Mesenchymal stem cell (in vitro differentiated cells and primary cell): ENCODE measurements around the gene ITGAV.

ENCODE experiments used
- DNase-seq: peaks from one replicate; pipeline ENCODE4 v3.0.0-alpha.2; 2013
- H2AFZ ChIP-seq: one replicate; pipeline ENCODE4 v1.6.1; 2013; ENCODE audit warnings: low read depth, mild to moderate bottlenecking, control low read depth, inconsistent platforms, low read length, moderate library complexity
- H2AK5ac ChIP-seq: 2 replicates; pipeline ENCODE4 v1.6.1; 2013; ENCODE audit warnings: low read length, moderate library complexity, mild to moderate bottlenecking, inconsistent platforms; ENCODE audit not compliant: severe bottlenecking
- H2BK120ac ChIP-seq: one replicate; pipeline ENCODE4 v1.6.1; 2013; ENCODE audit warnings: low read depth, mild to moderate bottlenecking, inconsistent platforms, low read length, moderate library complexity
- H2BK12ac ChIP-seq, 2 experiments: one replicate each; pipeline ENCODE4 v1.6.1; 2013; ENCODE audit warnings: inconsistent platforms in 2 of 2, low read length in 2 of 2, mild to moderate bottlenecking in 2 of 2, moderate library complexity in 2 of 2, control low read depth in 1 of 2
- H2BK15ac ChIP-seq: one replicate; pipeline ENCODE4 v1.6.1; 2013; ENCODE audit warnings: mild to moderate bottlenecking, low read depth, inconsistent platforms; ENCODE audit not compliant: poor library complexity, severe bottlenecking
- H2BK5ac ChIP-seq: 2 replicates; pipeline ENCODE4 v1.6.1; 2013; ENCODE audit warnings: low read depth, mild to moderate bottlenecking, low read length, control low read depth, inconsistent platforms; ENCODE audit not compliant: poor library complexity, severe bottlenecking
- H3K14ac ChIP-seq, 2 experiments: one replicate each; pipeline ENCODE4 v1.6.1; 2013; ENCODE audit warnings: inconsistent platforms in 2 of 2, low read length in 2 of 2, control low read depth in 1 of 2, mild to moderate bottlenecking in 1 of 2, moderate library complexity in 1 of 2
- H3K18ac ChIP-seq, 2 experiments: one replicate each; pipeline ENCODE4 v1.6.1; 2013; ENCODE audit warnings: inconsistent platforms in 2 of 2, low read length in 2 of 2, control low read depth in 1 of 2, low read depth in 1 of 2, mild to moderate bottlenecking in 1 of 2
- H3K23ac ChIP-seq, 2 experiments: one replicate each; pipeline ENCODE4 v1.6.1; 2013; ENCODE audit warnings: inconsistent platforms in 2 of 2, low read length in 2 of 2, mild to moderate bottlenecking in 2 of 2, moderate library complexity in 2 of 2, control low read depth in 1 of 2
- H3K27ac ChIP-seq: 2 replicates; pipeline ENCODE4 v1.5.1; 2013; ENCODE audit warnings: mild to moderate bottlenecking, moderate library complexity, low read length, control low read depth, inconsistent platforms; ENCODE audit not compliant: poor library complexity, severe bottlenecking
- H3K27me3 ChIP-seq, 2 experiments: 2 replicates each; pipeline versions ENCODE4 v1.6.1 to v1.7.0; 2013; ENCODE audit warnings: low read length in 2 of 2, mild to moderate bottlenecking in 2 of 2, moderate library complexity in 2 of 2, control low read depth in 1 of 2, inconsistent platforms in 1 of 2; ENCODE audit not compliant: control insufficient read depth in 1 of 2, insufficient read depth in 1 of 2
- H3K36me3 ChIP-seq, 2 experiments: 2 replicates each; pipeline versions ENCODE4 v1.6.1 to v1.7.0; 2013; ENCODE audit warnings: low read length in 2 of 2, control low read depth in 1 of 2, inconsistent platforms in 1 of 2, low read depth in 1 of 2, mild to moderate bottlenecking in 1 of 2; ENCODE audit not compliant: insufficient read depth in 2 of 2, control insufficient read depth in 1 of 2
- H3K4ac ChIP-seq, 2 experiments: one replicate each; pipeline ENCODE4 v1.6.1; 2013; ENCODE audit warnings: inconsistent platforms in 2 of 2, low read length in 2 of 2, mild to moderate bottlenecking in 2 of 2, moderate library complexity in 2 of 2, control low read depth in 1 of 2, low read depth in 1 of 2
- H3K4me1 ChIP-seq: 2 replicates; pipeline ENCODE4 v1.6.1; 2013; ENCODE audit warnings: low read depth, low read length, control low read depth; ENCODE audit not compliant: control insufficient read depth, insufficient read depth
- H3K4me2 ChIP-seq: 2 replicates; pipeline ENCODE4 v1.6.1; 2013; ENCODE audit warnings: low read length, mild to moderate bottlenecking, inconsistent platforms; ENCODE audit not compliant: poor library complexity, severe bottlenecking
- H3K4me3 ChIP-seq, 2 experiments: 2 replicates each; pipeline versions ENCODE4 v1.5.1 to v1.7.0; 2013; ENCODE audit warnings: low read length in 2 of 2, mild to moderate bottlenecking in 2 of 2, control low read depth in 1 of 2, low read depth in 1 of 2; ENCODE audit not compliant: insufficient read depth in 1 of 2
- H3K79me1 ChIP-seq: replicated peaks from 2 replicates; pipeline ENCODE4 v1.6.1; 2013; ENCODE audit warnings: mild to moderate bottlenecking, control low read depth, low read length, inconsistent platforms; ENCODE audit not compliant: poor library complexity, severe bottlenecking
- H3K9ac ChIP-seq: 2 replicates; pipeline ENCODE4 v1.7.0; 2013; ENCODE audit warnings: mild to moderate bottlenecking, low read length, moderate library complexity
- H3K9me3 ChIP-seq: 2 replicates; pipeline ENCODE4 v1.7.0; 2013; ENCODE audit warnings: mild to moderate bottlenecking, low read length; ENCODE audit not compliant: control insufficient read depth
- H4K8ac ChIP-seq: one replicate; pipeline ENCODE4 v1.6.1; 2013; ENCODE audit warnings: inconsistent platforms, mild to moderate bottlenecking, low read length, moderate library complexity
- H4K91ac ChIP-seq: one replicate; pipeline ENCODE4 v1.6.1; 2013; ENCODE audit warnings: mild to moderate bottlenecking, low read length, inconsistent platforms
- WGBS: methylation state at CpG from one replicate; pipeline ENCODE4 v1.1.7; 2013; ENCODE audit warnings: mixed read lengths; 5-methylcytosine and 5-hydroxymethylcytosine counted together

The ITGAV gene

GRCh38 chr2:186603286-186603685 is 13.4 kb downstream of the ITGAV start:
- Histone ChIP-seq H3K4me1 (peaks cover 3% of the 10 kb centered on the region), H2AK5ac (no peak overlapping the region), H3K4me2 (no peak overlapping the region), H4K91ac (no peak overlapping the region), H3K4ac (no peak overlapping the region), H2BK12ac (no peak overlapping the region), H3K36me3 (peaks cover 11 to 32% of the 10 kb centered on the region in 2 experiments), H2AFZ (no peak overlapping the region), H3K9me3 (no peaks in the 10 kb centered on the region), H3K4me3 (no peak overlapping the region), H3K9ac (no peak overlapping the region), H2BK15ac (no peak overlapping the region), H3K27me3 (no peaks in the 10 kb centered on the region), H3K27ac (no peak overlapping the region), H3K14ac (no peak overlapping the region), H3K18ac (no peak overlapping the region), H3K23ac (no peak overlapping the region), H3K79me1 (peaks cover 18% of the 10 kb centered on the region), H2BK5ac (no peak overlapping the region), H2BK120ac (no peak overlapping the region), H4K8ac (no peak overlapping the region)
- WGBS, result no CpG with 5 or more reads among the region's 1 CpG
- no peak for DNase-seq

- Histone ChIP-seq H3K9me3 (no peaks in the 10 kb centered on the region), H3K4me2 (no peak overlapping the region), H2BK120ac (no peak overlapping the region), H3K18ac (no peak overlapping the region), H3K36me3 (peaks cover 8 to 32% of the 10 kb centered on the region in 2 experiments), H2AK5ac (no peak overlapping the region), H3K27ac (no peak overlapping the region), H3K4me3 (no peak overlapping the region), H3K14ac (no peak overlapping the region), H4K8ac (no peak overlapping the region), H3K4me1 (no peaks in the 10 kb centered on the region), H2AFZ (no peak overlapping the region), H3K79me1 (peaks cover 14% of the 10 kb centered on the region), H2BK5ac (no peak overlapping the region), H2BK12ac (no peak overlapping the region), H4K91ac (no peak overlapping the region), H3K4ac (no peak overlapping the region), H3K23ac (no peak overlapping the region), H2BK15ac (no peak overlapping the region), H3K27me3 (no peaks in the 10 kb centered on the region), H3K9ac (peak overlapping the region; percentile 1)
- WGBS, result 71% methylated on average over 3 of the region's 3 CpGs
- peak; percentile 26 for DNase-seq
These were observed 15.2 kb downstream of the ITGAV start for GRCh38 chr2:186605041-186605440.

- peaks cover 14% of the 10 kb centered on the region for H3K79me1 ChIP-seq
- no peak overlapping the region for H2AFZ ChIP-seq
- no peak overlapping the region for H3K14ac ChIP-seq
- H4K91ac ChIP-seq, result no peak overlapping the region
- H3K4me1 ChIP-seq, result peaks cover 1% of the 10 kb centered on the region
- no peak overlapping the region for H2BK120ac ChIP-seq
- peaks cover 6 to 33% of the 10 kb centered on the region in 2 experiments for H3K36me3 ChIP-seq
- no peak overlapping the region for H3K23ac ChIP-seq
- no peak overlapping the region for H2BK5ac ChIP-seq
- H2AK5ac ChIP-seq, result no peak overlapping the region
- H2BK12ac ChIP-seq, result no peak overlapping the region
- no peaks in the 10 kb centered on the region for H3K9me3 ChIP-seq
- no peak overlapping the region for H2BK15ac ChIP-seq
- no peak for DNase-seq
- H3K4me2 ChIP-seq, result no peak overlapping the region
- H3K27ac ChIP-seq, result no peak overlapping the region
- 91% methylated on average over 5 of the region's 6 CpGs for WGBS
- no peak overlapping the region for H3K4me3 ChIP-seq
- no peak overlapping the region for H3K4ac ChIP-seq
- H3K27me3 ChIP-seq, result no peaks in the 10 kb centered on the region
- H3K9ac ChIP-seq, result no peak overlapping the region
- no peak overlapping the region for H4K8ac ChIP-seq
- peak overlapping the region in 1 of 2 experiments; percentile 52 for H3K18ac ChIP-seq
These were observed 17.9 kb downstream of the ITGAV start for GRCh38 chr2:186607660-186608324.

- H2BK5ac ChIP-seq, result no peak overlapping the region
- H3K9ac ChIP-seq, result no peak overlapping the region
- no peak overlapping the region for H2BK15ac ChIP-seq
- H3K23ac ChIP-seq, result no peak overlapping the region
- peaks cover 1% of the 10 kb centered on the region for H3K4me1 ChIP-seq
- 87% methylated on average over 6 of the region's 7 CpGs for whole genome bisulfite sequencing
- no peak overlapping the region for H3K27ac ChIP-seq
- H2AFZ ChIP-seq, result no peak overlapping the region
- peaks cover 8% of the 10 kb centered on the region for H3K79me1 ChIP-seq
- peak overlapping the region in 1 of 2 experiments; percentile 39 for H2BK12ac ChIP-seq
- H3K4ac ChIP-seq, result no peak overlapping the region
- H3K18ac ChIP-seq, result no peak overlapping the region
- H3K9me3 ChIP-seq, result no peaks in the 10 kb centered on the region
- no peaks in the 10 kb centered on the region for H3K27me3 ChIP-seq
- no peak for DNase-seq
- H2BK120ac ChIP-seq, result no peak overlapping the region
- H3K4me2 ChIP-seq, result no peak overlapping the region
- H3K36me3 ChIP-seq, result peaks cover 2 to 24% of the 10 kb centered on the region in 2 experiments
- peak overlapping the region; percentile 59 for H2AK5ac ChIP-seq
- H4K8ac ChIP-seq, result no peak overlapping the region
- no peak overlapping the region for H3K4me3 ChIP-seq
- no peak overlapping the region for H4K91ac ChIP-seq
- H3K14ac ChIP-seq, result no peak overlapping the region
These were observed 20.9 kb downstream of the ITGAV start for GRCh38 chr2:186610785-186611184.
